Measurements from ENCODE around the gene LOXL4. TPM values are rescaled to one million over a fixed set of nuclear protein-coding genes. Genes with fewer than 3 reads are reported as not detected.
"Not testable (repeated sequence)": the region's sequence is repeated elsewhere in the genome, so short reads cannot be mapped to it uniquely, and the experiment has no call there.

LOXL4 gene
- polyA plus RNA-seq, 3 donors, result 3.6 to 4.9 (median 3.9) TPM

DNA sequence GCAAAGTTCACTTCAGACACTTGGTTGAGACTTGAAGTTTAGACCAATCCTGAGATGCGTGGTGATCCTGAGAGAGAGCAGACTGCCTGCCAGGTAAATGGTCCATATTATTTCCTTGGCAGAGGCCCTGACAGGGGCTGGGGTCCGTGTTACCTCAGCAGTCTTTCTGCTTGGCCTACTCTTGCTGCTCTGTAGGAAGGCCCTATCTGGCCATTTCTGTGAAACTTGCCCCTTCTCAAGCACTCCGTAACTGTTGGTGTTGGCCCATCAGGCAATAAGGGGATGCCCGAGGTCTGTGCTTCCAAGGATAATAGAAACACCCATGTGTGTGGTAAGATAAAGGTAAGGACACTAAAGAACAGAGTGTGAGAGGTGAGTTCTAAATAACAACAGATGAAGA is 20.0 kb downstream of the LOXL4 start:
- DNase-seq (ENCODE audit: low read depth in 3 of 3, low spot score in 2 of 3), result no peak

DNA sequence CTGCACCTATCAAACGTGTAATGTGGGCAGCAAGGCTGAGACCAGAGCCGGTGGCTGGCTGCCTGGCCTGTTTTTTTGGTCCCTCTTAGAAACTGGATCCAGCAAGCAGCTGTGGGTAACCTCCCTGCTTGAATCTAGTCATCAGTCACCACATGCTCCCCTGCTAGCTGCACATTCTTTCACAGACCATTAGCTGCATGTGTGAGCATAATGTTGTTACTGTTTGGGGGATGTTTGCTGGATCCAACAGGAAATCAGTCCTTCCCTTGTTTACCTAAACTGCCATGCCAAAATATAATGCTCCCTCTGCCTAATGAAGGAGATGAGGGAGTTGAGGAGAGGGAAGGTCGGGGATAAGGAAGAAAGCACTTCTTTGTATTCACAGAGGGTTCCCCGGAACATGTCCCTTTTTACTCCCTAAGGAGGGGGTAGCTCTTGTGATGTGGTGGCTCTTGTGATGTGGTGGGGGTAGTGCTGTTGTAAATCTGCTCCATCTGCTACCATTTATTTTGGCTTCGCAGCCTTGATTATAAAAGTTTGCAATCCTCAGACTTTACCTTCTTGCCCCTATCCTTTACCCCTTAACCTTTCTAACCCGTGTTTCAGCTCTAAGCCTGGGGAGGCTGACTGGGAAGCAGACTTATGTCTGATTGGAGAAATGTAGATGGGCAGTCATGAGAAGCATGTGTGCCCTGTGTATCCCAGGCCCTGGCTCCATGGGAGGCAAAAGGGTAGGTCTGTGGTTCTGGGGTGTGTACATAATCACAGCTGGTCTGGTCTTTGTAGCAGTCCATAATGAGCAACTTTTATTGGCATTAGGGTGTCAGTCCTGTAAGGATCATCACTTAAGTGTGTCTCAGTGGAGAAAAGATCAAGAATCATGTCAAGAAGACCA is 20.8 kb downstream of the LOXL4 start:
- DNase-seq (ENCODE audit: low read depth in 3 of 3, low spot score in 2 of 3), result peak in 2 of 3 donors; percentile 45 to 75

DNA sequence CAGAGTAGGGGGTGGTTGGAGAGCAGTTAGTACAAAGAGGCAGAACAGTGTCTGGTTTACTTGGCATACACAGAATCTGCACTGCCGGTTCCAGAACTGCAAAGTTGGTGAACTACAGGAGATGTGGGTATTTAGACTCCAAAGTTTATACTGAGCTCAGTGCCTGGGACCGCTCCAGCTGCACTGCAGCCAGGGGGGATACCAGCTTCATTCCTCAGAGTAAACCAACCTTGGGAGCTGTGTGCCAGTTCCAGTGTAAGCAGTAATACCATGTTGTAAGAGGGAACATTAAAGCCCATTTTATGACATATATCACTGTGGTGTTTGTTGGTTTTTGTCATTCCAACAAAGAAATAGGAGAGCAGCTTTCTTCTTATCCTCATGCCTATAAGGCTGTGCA is 23.4 kb downstream of the LOXL4 start:
- no peak for DNase-seq (ENCODE audit: low read depth in 3 of 3, low spot score in 2 of 3)

DNA sequence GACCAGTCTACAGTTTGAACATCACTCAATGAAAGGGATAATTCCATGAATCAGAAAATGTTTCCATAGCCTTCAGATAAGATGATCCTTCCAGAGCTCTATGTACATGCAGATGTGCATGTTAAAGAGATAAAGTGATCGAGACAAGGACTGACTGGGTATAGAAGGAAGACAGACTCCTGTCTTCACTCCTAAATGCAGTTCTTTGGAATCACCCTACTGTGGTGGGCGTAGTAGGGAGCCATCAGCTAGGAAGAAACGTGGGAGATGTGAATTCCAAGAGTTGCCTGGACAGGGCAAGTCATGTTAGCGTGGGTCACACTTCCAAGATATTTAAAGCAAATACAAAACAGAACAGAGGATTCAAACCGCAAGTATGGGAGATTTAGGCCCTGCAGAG is 23.9 kb downstream of the LOXL4 start:
- DNase-seq (ENCODE audit: low read depth in 3 of 3, low spot score in 2 of 3), result no peak

DNA sequence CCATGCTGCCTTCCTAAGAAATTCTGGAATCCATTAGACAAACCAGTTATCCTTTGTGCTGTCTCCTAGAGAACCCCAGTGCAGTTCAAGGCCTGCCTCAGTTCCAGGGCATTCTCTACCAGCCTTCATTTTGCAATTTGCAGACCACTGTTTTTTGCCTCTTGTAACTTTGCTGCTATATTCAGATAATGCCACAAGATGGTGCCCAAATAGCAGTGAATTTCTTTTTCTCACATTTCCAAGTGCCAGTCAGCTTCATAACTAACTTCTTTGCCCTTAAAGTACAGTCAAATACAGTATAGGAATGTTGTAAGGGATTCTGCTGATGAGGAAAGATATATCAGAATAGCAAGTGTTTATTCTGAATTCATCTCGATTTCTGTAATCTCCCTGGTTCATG is 25.2 kb downstream of the LOXL4 start:
- DNase-seq (ENCODE audit: low read depth in 3 of 3, low spot score in 2 of 3), result no peak

DNA sequence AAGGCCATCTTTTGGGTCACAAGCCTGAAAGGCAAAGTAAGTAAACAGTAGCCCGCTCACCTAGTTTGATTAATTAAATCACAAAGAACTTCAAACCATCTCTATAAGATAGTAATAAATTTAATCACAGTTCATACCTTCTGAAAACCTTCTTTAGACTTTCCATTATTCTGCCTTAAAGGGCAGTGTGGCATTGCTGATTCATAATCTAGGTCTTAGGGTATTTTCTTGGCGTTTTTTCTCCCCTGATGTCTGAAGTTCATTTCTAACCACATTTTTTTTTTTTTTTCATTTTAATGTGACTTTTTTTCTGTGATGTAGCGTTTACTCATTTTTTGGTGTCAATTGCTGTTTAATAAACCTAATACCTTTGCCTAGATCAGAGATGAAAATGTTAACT is 27.5 kb downstream of the LOXL4 start:
- no peak for DNase-seq (ENCODE audit: low read depth in 3 of 3, low spot score in 2 of 3)

DNA sequence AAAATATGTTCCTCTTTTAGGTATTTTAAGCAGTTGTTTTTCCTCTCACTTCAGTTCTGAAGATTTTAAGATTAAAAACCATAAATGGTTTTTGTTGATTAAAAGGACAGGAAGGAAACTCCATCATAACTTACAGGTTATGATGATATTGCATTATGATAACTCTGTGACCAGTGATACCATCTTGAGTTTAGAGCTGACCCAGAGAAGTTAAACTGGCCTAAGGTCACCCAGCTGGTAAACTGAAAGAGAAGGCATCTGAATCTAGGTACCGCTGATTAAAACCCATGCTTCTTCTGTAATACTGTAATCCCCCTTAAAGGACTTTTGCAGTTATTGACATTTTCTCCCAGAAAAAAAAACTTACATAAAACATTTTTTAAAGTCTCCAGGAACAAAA is 29.6 kb downstream of the LOXL4 start:
- DNase-seq (ENCODE audit: low read depth in 3 of 3, low spot score in 2 of 3), result no peak

DNA sequence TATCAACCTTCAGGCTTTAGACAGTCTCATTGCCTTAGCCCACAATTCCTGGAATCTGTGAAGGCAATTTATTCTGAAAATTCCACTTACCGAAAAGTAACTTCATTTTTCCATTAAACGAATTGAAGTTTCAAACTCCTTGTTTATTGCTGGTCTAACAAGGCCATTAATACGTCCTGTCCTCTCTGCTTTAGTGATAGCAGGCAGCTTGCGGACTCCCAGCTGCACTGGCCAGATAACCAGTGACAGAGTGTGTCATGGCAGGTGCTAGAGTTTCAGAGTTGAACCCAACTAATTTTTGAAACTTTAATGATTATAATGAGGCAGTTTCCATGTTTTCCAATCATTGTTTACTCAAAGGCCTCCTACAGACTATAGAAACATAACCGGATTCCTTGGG is 31.1 kb downstream of the LOXL4 start:
- no peak for DNase-seq (ENCODE audit: low read depth in 3 of 3, low spot score in 2 of 3)

DNA sequence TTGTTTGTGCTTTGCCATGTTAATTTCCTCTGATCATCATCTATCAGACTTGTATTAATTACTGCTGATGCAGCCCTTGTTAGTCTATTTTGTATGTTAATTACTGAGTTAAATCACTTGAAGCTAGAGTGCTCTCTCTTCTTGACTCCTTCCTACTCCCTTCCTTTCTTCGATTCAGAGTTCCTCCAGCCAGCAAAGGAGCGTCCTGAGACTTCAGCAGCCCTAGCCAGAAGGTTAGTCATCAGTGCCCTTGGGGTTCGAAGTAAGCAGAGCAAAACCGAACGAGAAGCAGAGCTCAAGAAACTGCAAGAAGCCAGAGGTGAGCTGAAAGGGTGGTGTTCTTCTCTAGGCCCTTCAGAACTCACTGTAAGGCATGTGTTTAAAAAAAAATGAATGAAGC is 32.1 kb downstream of the LOXL4 start:
- DNase-seq (ENCODE audit: low read depth in 3 of 3, low spot score in 2 of 3), result no peak

DNA sequence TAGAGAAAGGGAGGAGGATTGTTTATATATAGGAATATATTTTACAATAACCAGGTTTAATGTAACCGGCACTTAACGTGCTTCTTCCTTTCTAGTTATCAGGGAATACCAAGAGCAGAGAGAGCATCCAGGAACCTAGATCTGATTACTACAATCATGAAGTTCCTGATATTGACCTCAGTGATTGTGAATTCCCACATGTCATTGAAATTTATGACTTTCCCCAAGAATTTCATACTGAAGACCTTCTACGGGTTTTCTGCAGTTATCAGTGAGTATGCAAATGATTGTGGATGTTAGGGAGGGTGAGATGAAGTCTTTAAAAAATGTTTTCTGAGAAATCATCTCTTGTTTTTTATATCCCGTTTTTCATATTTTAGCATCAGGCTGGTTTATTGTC is 36.6 kb downstream of the LOXL4 start:
- no peak for DNase-seq (ENCODE audit: low read depth in 3 of 3, low spot score in 2 of 3)

DNA sequence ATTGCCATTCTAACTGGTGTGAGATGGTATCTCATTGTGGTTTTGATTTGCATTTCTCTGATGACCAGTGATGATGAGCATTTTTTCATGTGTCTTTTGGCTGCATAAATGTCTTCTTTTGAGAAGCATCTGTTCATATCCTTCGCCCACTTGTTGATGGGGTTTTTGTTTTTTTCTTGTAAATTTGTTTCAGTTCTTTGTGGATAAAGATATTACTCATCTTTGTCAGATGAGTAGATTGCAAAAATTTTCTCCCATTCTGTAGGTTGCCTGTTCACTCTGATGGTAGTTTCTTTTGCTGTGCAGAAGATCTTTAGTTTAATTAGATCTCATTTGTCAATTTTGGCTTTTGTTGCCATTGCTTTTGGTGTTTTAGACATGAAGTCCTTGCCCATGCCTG is 39.7 kb downstream of the LOXL4 start:
- DNase-seq (ENCODE audit: low read depth in 3 of 3, low spot score in 2 of 3), result not testable (repeated sequence)

DNA sequence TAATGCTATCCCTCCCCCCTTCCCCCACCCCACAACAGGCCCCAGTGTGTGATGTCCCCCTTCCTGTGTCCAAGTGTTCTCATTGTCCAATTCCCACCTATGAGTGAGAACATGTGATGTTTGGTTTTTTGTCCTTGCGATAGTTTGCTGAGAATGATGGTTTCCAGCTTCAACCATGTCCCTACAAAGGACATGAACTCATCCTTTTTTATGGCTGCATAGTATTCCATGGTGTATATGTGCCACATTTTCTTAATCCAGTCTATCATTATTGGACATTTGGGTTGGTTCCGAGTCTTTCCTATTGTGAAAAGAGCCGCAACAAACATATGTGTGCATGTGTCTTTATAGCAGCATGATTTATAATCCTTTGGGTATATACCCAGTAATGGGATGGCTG is 40.3 kb downstream of the LOXL4 start:
- not testable (repeated sequence) for DNase-seq (ENCODE audit: low read depth in 3 of 3, low spot score in 2 of 3)

DNA sequence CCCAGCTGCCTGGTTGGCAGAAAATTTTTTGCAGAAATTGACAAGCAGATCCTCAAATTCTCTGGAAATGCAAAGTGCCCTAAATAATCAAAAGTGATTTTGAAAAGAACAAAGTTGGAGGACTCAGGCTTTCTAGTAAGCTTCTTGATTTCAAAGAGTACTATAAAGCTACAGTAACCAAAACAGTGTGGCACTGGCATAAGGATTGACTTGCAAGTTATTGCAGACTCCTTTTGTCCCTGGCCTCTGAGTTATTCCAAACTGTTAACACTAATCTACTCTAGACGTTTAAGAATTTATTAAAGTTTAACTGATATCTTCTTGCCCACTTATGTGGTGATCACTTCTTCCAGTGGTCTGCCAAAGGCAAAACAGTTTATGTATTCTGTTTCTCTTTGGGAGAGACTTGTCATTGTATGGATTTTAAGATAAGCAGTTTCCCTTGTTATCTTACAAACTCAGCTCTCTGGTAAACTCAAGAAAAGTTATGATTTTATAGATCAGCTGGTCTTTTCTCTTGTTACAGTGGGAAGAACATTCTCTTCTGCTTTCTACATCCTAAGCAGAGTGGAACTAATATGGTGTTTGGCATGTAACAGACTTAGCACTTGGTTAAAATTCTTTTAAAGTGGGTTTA is 41.4 kb downstream of the LOXL4 start:
- no peak for DNase-seq (ENCODE audit: low read depth in 3 of 3, low spot score in 2 of 3)

DNA sequence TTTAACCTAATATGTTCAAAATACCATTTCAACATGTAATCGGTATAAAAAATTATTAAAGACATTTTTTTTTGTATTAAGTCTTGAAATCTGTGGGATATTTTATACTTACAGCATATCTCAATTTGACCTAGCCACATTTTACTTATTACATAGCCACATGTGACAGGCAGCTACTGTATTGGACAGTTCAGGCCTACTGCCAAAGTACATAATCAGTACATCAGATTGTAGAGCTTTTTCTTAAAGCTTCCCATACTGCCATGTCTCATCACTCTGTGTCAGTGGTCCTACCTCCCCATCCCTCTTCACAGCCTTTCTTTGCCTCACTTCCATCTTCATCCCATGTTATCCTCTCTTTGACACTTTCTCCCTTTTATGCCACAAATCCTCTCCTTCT is 43.0 kb downstream of the LOXL4 start:
- DNase-seq (ENCODE audit: low read depth in 3 of 3, low spot score in 2 of 3), result no peak

DNA sequence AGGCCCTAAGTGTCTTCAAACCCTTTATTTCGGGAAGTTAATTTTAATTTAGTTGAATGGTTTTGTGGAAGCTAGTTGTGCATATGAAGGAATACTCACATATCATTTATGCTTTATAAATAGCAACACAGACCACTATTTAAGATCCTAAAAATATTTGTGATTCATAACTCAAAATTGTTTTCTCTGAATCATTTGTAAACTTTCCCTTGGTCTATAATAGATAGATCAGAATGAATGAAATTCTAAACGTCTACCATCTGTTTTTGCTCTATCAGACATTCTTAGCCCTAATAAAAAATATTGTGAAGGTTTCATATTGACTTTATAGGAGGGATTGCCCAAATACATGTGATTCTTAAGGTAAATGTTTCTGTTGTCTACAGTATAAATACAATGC is 43.5 kb downstream of the LOXL4 start:
- DNase-seq (ENCODE audit: low read depth in 3 of 3, low spot score in 2 of 3), result no peak

DNA sequence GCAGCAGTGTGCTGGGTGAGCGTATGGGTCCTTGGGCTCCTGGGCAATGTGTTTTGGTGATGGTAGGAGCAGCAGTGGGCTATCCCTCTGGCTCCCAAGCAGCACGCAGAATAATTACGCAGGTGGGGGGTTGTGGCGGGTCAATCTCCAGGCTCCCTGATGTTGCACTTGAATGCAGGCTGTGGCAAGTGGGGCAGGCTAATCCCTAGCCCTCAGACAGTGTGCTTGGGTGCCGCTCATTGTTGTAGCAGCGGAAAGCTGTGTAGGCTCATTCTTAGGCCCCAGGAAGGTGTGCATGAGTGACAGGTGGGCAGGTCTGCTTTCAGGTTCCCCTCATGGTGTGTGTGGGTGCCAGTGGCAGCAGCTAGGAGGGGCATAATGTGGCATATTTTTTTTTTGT is 44.1 kb downstream of the LOXL4 start:
- no peak for DNase-seq (ENCODE audit: low read depth in 3 of 3, low spot score in 2 of 3)

DNA sequence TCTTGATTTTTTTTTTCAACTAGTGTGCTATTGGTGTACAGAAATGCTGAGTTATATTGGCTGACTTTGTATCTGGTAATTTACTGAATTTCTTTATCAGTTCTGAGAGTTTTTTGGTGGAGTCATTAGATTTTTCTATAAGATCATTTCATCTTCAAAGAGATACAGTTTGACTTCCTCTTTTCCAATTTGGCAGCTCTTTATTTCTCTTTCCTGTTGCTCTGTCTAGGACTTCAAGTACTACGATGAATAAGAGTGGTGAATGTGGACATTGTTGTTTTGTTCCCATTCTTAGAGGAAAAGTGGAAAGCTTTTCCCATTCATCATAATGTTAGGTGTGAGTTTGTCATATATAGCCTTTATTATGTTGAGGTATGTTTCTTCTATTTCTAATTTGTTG is 50.2 kb downstream of the LOXL4 start:
- DNase-seq (ENCODE audit: low read depth in 3 of 3, low spot score in 2 of 3), result no peak

DNA sequence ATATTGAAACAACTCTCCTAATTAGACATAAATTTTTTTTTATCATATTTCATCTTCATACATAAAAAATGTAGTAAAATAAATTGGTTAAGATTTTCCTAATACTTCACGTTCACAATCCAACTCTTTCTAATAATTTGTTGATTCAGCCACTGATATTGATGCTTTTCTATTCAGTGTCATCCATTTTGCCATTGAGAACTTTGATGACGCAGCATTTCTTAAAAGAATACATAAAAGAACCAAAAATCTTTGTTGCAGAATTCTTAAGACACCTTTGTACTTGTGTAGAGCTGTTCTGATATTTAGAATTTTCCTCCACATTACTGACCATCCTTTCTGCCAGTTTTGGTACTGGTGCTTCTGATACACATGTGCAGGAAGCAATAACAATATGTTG is 52.6 kb downstream of the LOXL4 start:
- DNase-seq (ENCODE audit: low read depth in 3 of 3, low spot score in 2 of 3), result no peak

DNA sequence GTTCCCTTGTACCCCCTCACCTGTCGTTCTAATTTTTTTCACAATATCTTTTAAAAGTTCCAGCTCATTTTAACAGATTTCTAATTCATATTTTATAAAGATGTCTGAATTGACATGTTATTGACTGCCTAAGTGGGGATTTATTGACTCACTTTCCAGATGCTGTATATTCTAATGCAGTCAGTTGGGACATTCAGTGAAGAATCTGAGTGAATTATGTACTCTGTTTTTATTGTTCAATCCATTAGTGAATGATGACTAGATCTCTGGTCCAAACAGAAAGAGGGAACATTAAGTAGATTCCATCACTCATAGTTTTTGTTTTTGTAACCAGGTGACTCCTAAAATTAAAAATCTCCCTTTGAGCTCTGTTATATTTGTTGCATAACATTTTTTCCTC is 54.3 kb downstream of the LOXL4 start:
- no peak for DNase-seq (ENCODE audit: low read depth in 3 of 3, low spot score in 2 of 3)

DNA sequence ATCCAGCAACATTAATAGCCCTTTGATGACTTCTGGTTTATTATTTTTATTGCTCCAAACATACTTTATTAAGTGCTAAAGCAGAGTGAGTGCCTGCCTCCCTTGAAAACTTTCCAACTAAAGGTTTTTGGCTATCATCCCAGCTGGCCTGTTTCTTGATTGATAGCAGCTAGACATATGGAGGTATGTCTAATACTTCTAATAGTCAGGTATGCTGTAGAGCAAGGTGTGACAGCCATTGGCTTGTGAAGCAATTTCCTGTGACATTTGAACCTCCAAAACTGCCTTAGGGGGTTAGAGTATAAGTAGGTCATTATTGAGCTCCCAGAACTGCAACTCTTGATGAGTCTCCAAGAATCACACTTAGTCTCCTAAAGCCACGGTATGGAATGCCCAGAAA is 55.8 kb downstream of the LOXL4 start:
- no peak for DNase-seq (ENCODE audit: low read depth in 3 of 3, low spot score in 2 of 3)

DNA sequence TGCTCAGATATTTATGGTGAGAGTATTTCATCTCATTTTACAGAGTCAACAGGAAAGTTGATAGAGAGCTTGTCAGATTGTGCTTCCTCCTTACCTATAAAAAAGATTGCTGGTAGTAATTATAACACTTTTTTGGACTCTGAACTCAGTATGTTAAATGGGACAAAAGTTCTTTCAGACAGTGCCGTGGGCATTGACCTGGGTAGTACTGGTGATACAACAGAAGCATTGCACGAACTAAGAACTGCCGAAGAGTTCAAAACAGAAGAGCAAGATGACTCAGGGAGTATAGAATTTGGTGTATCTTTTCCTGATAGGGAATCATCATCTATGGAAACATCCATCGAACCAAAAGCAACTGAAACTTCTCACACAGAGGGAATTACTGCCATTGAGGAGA is 58.6 kb downstream of the LOXL4 start:
- no peak for DNase-seq (ENCODE audit: low read depth in 3 of 3, low spot score in 2 of 3)

DNA sequence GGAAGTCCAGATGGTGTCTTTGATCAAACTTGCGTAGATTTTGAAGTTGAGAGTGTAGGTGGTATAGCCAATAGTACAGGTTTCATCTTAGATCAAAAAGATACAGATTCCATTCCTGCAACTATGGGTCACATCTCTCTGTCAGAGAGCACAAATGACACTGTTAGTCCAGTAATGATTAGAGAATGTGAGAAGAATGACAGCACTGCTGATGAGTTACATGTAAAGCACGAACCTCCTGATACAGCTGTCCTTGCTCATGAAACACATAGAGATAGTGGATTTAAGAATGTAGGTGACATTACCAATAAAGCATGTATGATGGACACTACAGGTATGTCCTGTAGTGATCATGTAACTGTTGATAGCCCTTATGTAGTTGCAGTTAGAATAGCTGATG is 59.1 kb downstream of the LOXL4 start:
- no peak for DNase-seq (ENCODE audit: low read depth in 3 of 3, low spot score in 2 of 3)

Measured in right renal cortex interstitium (tissue), 3 donors.